H9 (cell line): ENCODE results near the gene GYS1. TPM values are rescaled to one million over a fixed set of nuclear protein-coding genes. Genes with fewer than 3 reads are reported as not detected.

Source experiments
- DNase-seq: peaks from one replicate; pipeline ENCODE4 v3.0.0-alpha.2; 2017
- H2AFZ ChIP-seq: one replicate; pipeline ENCODE4 v1.6.1; 2013; ENCODE audit warnings: mild to moderate bottlenecking, low read length, control low read depth, moderate library complexity
- H2AK5ac ChIP-seq: 2 replicates; pipeline ENCODE4 v1.6.1; 2013; ENCODE audit warnings: low read length, control low read depth, mixed read lengths; ENCODE audit not compliant: insufficient read length
- H2BK120ac ChIP-seq: one replicate; pipeline ENCODE4 v1.6.1; 2013; ENCODE audit warnings: low read depth, mild to moderate bottlenecking, low read length, control low read depth, inconsistent platforms; ENCODE audit not compliant: poor library complexity, severe bottlenecking
- H2BK12ac ChIP-seq: 2 replicates; pipeline ENCODE4 v1.6.1; 2013; ENCODE audit warnings: low read length, control low read depth, mixed read lengths, low read depth; ENCODE audit not compliant: insufficient read length
- H2BK15ac ChIP-seq: 2 replicates; pipeline ENCODE4 v1.6.1; 2013; ENCODE audit warnings: low read depth, low read length, control low read depth
- H2BK20ac ChIP-seq: one replicate; pipeline ENCODE4 v1.6.1; 2013; ENCODE audit warnings: low read depth, mild to moderate bottlenecking, low read length, control low read depth, inconsistent platforms; ENCODE audit not compliant: poor library complexity, severe bottlenecking
- H2BK5ac ChIP-seq: 2 replicates; pipeline ENCODE4 v1.6.1; 2013; ENCODE audit warnings: low read length, control low read depth, mixed read lengths; ENCODE audit not compliant: insufficient read length
- H3K14ac ChIP-seq: 2 replicates; pipeline ENCODE4 v1.6.1; 2013; ENCODE audit warnings: low read length, control low read depth; ENCODE audit not compliant: insufficient read depth
- H3K18ac ChIP-seq: 2 replicates; pipeline ENCODE4 v1.6.1; 2013; ENCODE audit warnings: low read depth, mild to moderate bottlenecking, mixed read lengths, low read length, control low read depth; ENCODE audit not compliant: insufficient read length
- H3K23ac ChIP-seq: 2 replicates; pipeline ENCODE4 v1.6.1; 2013; ENCODE audit warnings: low read length, control low read depth, mixed read lengths, low read depth; ENCODE audit not compliant: insufficient read length
- H3K23me2 ChIP-seq: 2 replicates; pipeline ENCODE4 v1.6.1; 2013; ENCODE audit warnings: low read depth, mild to moderate bottlenecking, mixed read lengths, low read length, control low read depth; ENCODE audit not compliant: insufficient read length, poor library complexity, severe bottlenecking
- H3K27ac ChIP-seq: 2 replicates; pipeline ENCODE4 v1.5.1; 2013; ENCODE audit warnings: low read length, control low read depth, mixed read lengths, low read depth; ENCODE audit not compliant: insufficient read length
- H3K27me3 ChIP-seq: 2 replicates; pipeline ENCODE4 v1.6.1; 2013; ENCODE audit warnings: low read length, control low read depth, inconsistent platforms; ENCODE audit not compliant: insufficient read depth
- H3K4ac ChIP-seq: 2 replicates; pipeline ENCODE4 v1.6.1; 2013; ENCODE audit warnings: low read depth, mild to moderate bottlenecking, control low read depth, inconsistent platforms, low read length, moderate library complexity
- H3K4me1 ChIP-seq: 2 replicates; pipeline ENCODE4 v1.6.1; 2013; ENCODE audit warnings: low read length, control low read depth, inconsistent platforms; ENCODE audit not compliant: insufficient read depth
- H3K4me2 ChIP-seq: 2 replicates; pipeline ENCODE4 v1.6.1; 2013; ENCODE audit warnings: low read length, control low read depth, mixed read lengths; ENCODE audit not compliant: insufficient read length, insufficient read depth
- H3K56ac ChIP-seq: 2 replicates; pipeline ENCODE4 v1.6.1; 2013; ENCODE audit warnings: low read depth, mild to moderate bottlenecking, mixed read lengths, low read length, control low read depth; ENCODE audit not compliant: insufficient read length
- H3K79me1 ChIP-seq: 2 replicates; pipeline ENCODE4 v1.6.1; 2013; ENCODE audit warnings: low read depth, mild to moderate bottlenecking, moderate library complexity, low read length, control low read depth, inconsistent platforms; ENCODE audit not compliant: insufficient read depth, poor library complexity, severe bottlenecking
- H3K79me2 ChIP-seq: 2 replicates; pipeline ENCODE4 v1.6.1; 2013; ENCODE audit warnings: low read length, control low read depth, inconsistent platforms; ENCODE audit not compliant: insufficient read depth
- H3K9ac ChIP-seq: 2 replicates; pipeline ENCODE4 v1.6.1; 2013; ENCODE audit warnings: low read length, control low read depth, mixed read lengths; ENCODE audit not compliant: insufficient read length; ENCODE audit errors: extremely low read depth
- H3K9me3 ChIP-seq: one replicate; pipeline ENCODE4 v1.6.1; 2013; ENCODE audit warnings: low read depth, low read length, inconsistent platforms; ENCODE audit not compliant: control insufficient read depth
- H3T11ph ChIP-seq: one replicate; pipeline ENCODE4 v1.6.1; 2013; ENCODE audit warnings: mild to moderate bottlenecking, low read length, control low read depth, inconsistent platforms
- H4K20me1 ChIP-seq: one replicate; pipeline ENCODE4 v1.6.1; 2013; ENCODE audit not compliant: control insufficient read depth, insufficient read length, insufficient read depth
- H4K5ac ChIP-seq: 2 replicates; pipeline ENCODE4 v1.6.1; 2013; ENCODE audit warnings: low read depth, mild to moderate bottlenecking, mixed read lengths, low read length, control low read depth; ENCODE audit not compliant: insufficient read length
- H4K8ac ChIP-seq: replicated peaks from 2 replicates; pipeline ENCODE4 v1.6.1; 2013; ENCODE audit warnings: low read length, control low read depth, mixed read lengths, low read depth; ENCODE audit not compliant: insufficient read length
- H4K91ac ChIP-seq: 2 replicates; pipeline ENCODE4 v1.6.1; 2013; ENCODE audit warnings: low read depth, mild to moderate bottlenecking, moderate library complexity, mixed read lengths, low read length, control low read depth; ENCODE audit not compliant: insufficient read length
- H3K27ac Mint-ChIP-seq, 3 experiments: 2 replicates in 2 of 3; 3 replicates in 1 of 3; pipeline ENCODE4 v1.8.0; 2020 to 2021; ENCODE audit warnings: mixed read lengths in 3 of 3, mild to moderate bottlenecking in 1 of 3, moderate library complexity in 1 of 3
- H3K27me3 Mint-ChIP-seq: 2 replicates; pipeline ENCODE4 v1.8.0; 2021; ENCODE audit warnings: low read depth, mild to moderate bottlenecking, moderate library complexity, mixed read lengths
- H3K36me3 Mint-ChIP-seq, 3 experiments: 2 replicates in 2 of 3; 3 replicates in 1 of 3; pipeline ENCODE4 v1.8.0; 2020 to 2021; ENCODE audit warnings: low read depth in 3 of 3, mixed read lengths in 3 of 3; ENCODE audit not compliant: insufficient read depth in 1 of 3
- H3K4me1 Mint-ChIP-seq, 2 experiments: 2 replicates each; pipeline ENCODE4 v1.8.0; 2020; ENCODE audit warnings: mixed read lengths in 2 of 2
- H3K4me3 Mint-ChIP-seq, 2 experiments: 2 replicates in 1 of 2; 3 replicates in 1 of 2; pipeline ENCODE4 v1.8.0; 2020 to 2021; ENCODE audit warnings: mild to moderate bottlenecking in 2 of 2, mixed read lengths in 2 of 2, moderate library complexity in 1 of 2
- H3K9me3 Mint-ChIP-seq, 2 experiments: 2 replicates in 1 of 2; 3 replicates in 1 of 2; pipeline ENCODE4 v1.8.0; 2020; ENCODE audit warnings: mild to moderate bottlenecking in 2 of 2, mixed read lengths in 2 of 2, moderate library complexity in 1 of 2
- WGBS: extraction: QIAGEN DNeasy Blood & Tissue Kit; methylation state at CpG from one replicate; pipeline ENCODE4 v1.1.7; 2013; ENCODE audit warnings: missing lambda C conversion rate, low lambda C conversion rate, mixed read lengths; ENCODE audit not compliant: insufficient read length; ENCODE audit errors: extremely low coverage; 5-methylcytosine and 5-hydroxymethylcytosine counted together
- total RNA-seq: library from RNA; stranded (reverse); gene quantifications from 2 replicates; pipeline ENCODE4 v1.2.1, GENCODE V29; 2021
- TF ChIP-seq, protein P1 (sequence below): fragments of 200-600 bp; sonication (generic); conservative IDR thresholded peaks from 3 replicates; pipeline ENCODE4 v1.8.0; 2021; ENCODE audit warnings: antibody characterized with exemption, mild to moderate bottlenecking

GYS1 gene
- total RNA-seq, 1 experiment from 2014 or later, result 44.3 TPM

DNA sequence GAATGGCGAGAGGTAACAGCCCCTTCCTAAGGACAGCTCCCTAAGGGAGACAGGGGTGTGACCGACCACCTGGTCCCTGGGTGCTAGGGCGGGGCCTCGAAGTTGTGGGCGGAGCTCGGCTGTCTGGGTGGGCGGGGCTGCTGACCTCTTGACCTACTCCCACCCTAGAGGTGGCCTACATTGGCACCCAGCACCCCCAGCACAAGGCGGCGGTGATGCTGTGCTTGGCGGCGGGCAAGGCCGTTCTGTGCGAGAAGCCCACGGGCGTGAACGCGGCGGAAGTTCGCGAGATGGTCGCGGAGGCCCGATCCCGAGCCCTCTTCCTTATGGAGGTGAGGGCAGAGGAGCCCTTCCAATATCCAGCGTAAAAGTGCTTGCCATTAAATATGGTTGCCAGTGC lies 57.2 kb downstream of the GYS1 start:
- no CpG with 5 or more reads among the region's 25 CpGs for WGBS
- H3K9me3 ChIP-seq, result no peaks in the 10 kb centered on the region
- H2AFZ ChIP-seq, result no peak overlapping the region
- Mint-ChIP-seq H3K9me3 (no peaks in the 10 kb centered on the region; a peak in 2 of 5 replicates), H3K27me3 (peaks cover 39% of the 10 kb centered on the region), H3K4me1 (peaks cover 12 to 20% of the 10 kb centered on the region in 2 experiments), H3K27ac (no peak overlapping the region), H3K36me3 (peaks cover 4 to 16% (median 4%) of the 10 kb centered on the region in 3 experiments), H3K4me3 (no peak overlapping the region)
- no peak overlapping the region for H4K91ac ChIP-seq
- H3K79me1 ChIP-seq, result no peaks in the 10 kb centered on the region
- no peak overlapping the region for H3T11ph ChIP-seq
- H2BK12ac ChIP-seq, result no peak overlapping the region
- no peak overlapping the region for H2AK5ac ChIP-seq
- H3K23me2 ChIP-seq, result peaks cover 4% of the 10 kb centered on the region
- no peak for DNase-seq
- H3K27me3 ChIP-seq, result no peaks in the 10 kb centered on the region
- no peak overlapping the region for H2BK15ac ChIP-seq
- H3K4me2 ChIP-seq, result no peak overlapping the region
- no peak overlapping the region for H4K8ac ChIP-seq
- H2BK20ac ChIP-seq, result no peak overlapping the region
- no peak overlapping the region for H3K23ac ChIP-seq
- H3K4ac ChIP-seq, result no peak overlapping the region
- no peak overlapping the region for H3K27ac ChIP-seq
- H4K5ac ChIP-seq, result no peak overlapping the region
- no peak overlapping the region for H2BK5ac ChIP-seq
- H3K4me1 ChIP-seq, result no peaks in the 10 kb centered on the region
- TF ChIP-seq, protein P1, sequence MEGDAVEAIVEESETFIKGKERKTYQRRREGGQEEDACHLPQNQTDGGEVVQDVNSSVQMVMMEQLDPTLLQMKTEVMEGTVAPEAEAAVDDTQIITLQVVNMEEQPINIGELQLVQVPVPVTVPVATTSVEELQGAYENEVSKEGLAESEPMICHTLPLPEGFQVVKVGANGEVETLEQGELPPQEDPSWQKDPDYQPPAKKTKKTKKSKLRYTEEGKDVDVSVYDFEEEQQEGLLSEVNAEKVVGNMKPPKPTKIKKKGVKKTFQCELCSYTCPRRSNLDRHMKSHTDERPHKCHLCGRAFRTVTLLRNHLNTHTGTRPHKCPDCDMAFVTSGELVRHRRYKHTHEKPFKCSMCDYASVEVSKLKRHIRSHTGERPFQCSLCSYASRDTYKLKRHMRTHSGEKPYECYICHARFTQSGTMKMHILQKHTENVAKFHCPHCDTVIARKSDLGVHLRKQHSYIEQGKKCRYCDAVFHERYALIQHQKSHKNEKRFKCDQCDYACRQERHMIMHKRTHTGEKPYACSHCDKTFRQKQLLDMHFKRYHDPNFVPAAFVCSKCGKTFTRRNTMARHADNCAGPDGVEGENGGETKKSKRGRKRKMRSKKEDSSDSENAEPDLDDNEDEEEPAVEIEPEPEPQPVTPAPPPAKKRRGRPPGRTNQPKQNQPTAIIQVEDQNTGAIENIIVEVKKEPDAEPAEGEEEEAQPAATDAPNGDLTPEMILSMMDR, result no peak
- H3K79me2 ChIP-seq, result no peaks in the 10 kb centered on the region
- H4K20me1 ChIP-seq, result no peaks in the 10 kb centered on the region
- H3K9ac ChIP-seq, result no peak overlapping the region
- no peak overlapping the region for H3K14ac ChIP-seq
- no peak overlapping the region for H2BK120ac ChIP-seq
- H3K56ac ChIP-seq, result no peak overlapping the region
- no peak overlapping the region for H3K18ac ChIP-seq
